Naive thymus-derived CD4-positive, alpha-beta T cell (primary cell): ENCODE measurements around the gene TKFC. TPM values are rescaled to one million over a fixed set of nuclear protein-coding genes. Genes with fewer than 3 reads are reported as not detected.

Source experiments
- ATAC-seq: fragments of 150-1000 bp; cut with Tn5 transposase; 2 replicates; pipeline ENCODE4 v1.10.0; 2021; ENCODE audit warnings: mild to moderate bottlenecking, moderate library complexity
- CTCF ChIA-PET: fragments of 350-600 bp; sonication (Branson Sonifier 250); formaldehyde crosslinking; loops from one replicate; lab custom pipeline; 2021; ENCODE audit warnings: antibody characterized with exemption; lab: Charles Lee
- POLR2A ChIA-PET: fragments of 350-600 bp; sonication (Branson Sonifier 250); formaldehyde crosslinking; loops from one replicate; lab custom pipeline; 2021; ENCODE audit warnings: antibody characterized with exemption, inconsistent platforms; lab: Charles Lee
- DNase-seq, 9 donors: peaks; one replicate each; pipeline versions ENCODE4 v3.0.0 to v3.0.0-alpha.2; 2020 to 2022; ENCODE audit warnings: mixed read lengths in 1 of 9
- H3K27ac ChIP-seq: one replicate; pipeline ENCODE4 v1.7.0; 2013; ENCODE audit warnings: mild to moderate bottlenecking, low read depth, low read length, moderate library complexity
- H3K27me3 ChIP-seq, 2 donors: one replicate each; pipeline ENCODE4 v1.7.0; 2013; ENCODE audit warnings: low read length in 2 of 2, mild to moderate bottlenecking in 2 of 2, moderate library complexity in 2 of 2; ENCODE audit not compliant: control insufficient read depth in 2 of 2, insufficient read depth in 2 of 2
- H3K36me3 ChIP-seq, 3 experiments: 1 replicate in 2 of 3; 2 replicates in 1 of 3; pipeline ENCODE4 v1.7.0; 2013; ENCODE audit warnings: low read length in 3 of 3, mild to moderate bottlenecking in 3 of 3, moderate library complexity in 1 of 3; ENCODE audit not compliant: insufficient read depth in 3 of 3, control insufficient read depth in 2 of 3
- H3K4me1 ChIP-seq, 2 donors: one replicate each; pipeline ENCODE4 v1.7.0; 2013; ENCODE audit warnings: low read length in 2 of 2, mild to moderate bottlenecking in 2 of 2, moderate library complexity in 1 of 2; ENCODE audit not compliant: control insufficient read depth in 2 of 2, insufficient read depth in 2 of 2
- H3K4me3 ChIP-seq: 2 replicates; pipeline ENCODE4 v1.7.0; 2013; ENCODE audit warnings: mild to moderate bottlenecking, low read length
- H3K9me3 ChIP-seq, 3 experiments: 1 replicate in 2 of 3; 2 replicates in 1 of 3; pipeline ENCODE4 v1.7.0; 2013; ENCODE audit warnings: low read length in 3 of 3; ENCODE audit not compliant: control insufficient read depth in 2 of 3
- H3K27ac Mint-ChIP-seq, 9 donors: one replicate each; pipeline ENCODE4 v1.8.0; 2020 to 2022; ENCODE audit warnings: mixed read lengths in 9 of 9, mild to moderate bottlenecking in 8 of 9, moderate library complexity in 5 of 9, inconsistent platforms in 2 of 9
- H3K27me3 Mint-ChIP-seq, 5 donors: one replicate each; pipeline ENCODE4 v1.8.0; 2021 to 2022; ENCODE audit warnings: mixed read lengths in 5 of 5, mild to moderate bottlenecking in 1 of 5
- H3K36me3 Mint-ChIP-seq, 5 donors: one replicate each; pipeline ENCODE4 v1.8.0; 2020 to 2022; ENCODE audit warnings: mixed read lengths in 5 of 5, mild to moderate bottlenecking in 3 of 5, inconsistent platforms in 1 of 5
- H3K4me1 Mint-ChIP-seq, 7 donors: one replicate each; pipeline ENCODE4 v1.8.0; 2020 to 2022; ENCODE audit warnings: mixed read lengths in 7 of 7, mild to moderate bottlenecking in 3 of 7, inconsistent platforms in 1 of 7
- H3K4me3 Mint-ChIP-seq, 10 donors: one replicate each; pipeline ENCODE4 v1.8.0; 2020 to 2022; ENCODE audit warnings: mild to moderate bottlenecking in 10 of 10, mixed read lengths in 10 of 10, moderate library complexity in 6 of 10, inconsistent platforms in 2 of 10
- H3K9me3 Mint-ChIP-seq, 11 donors: one replicate each; pipeline ENCODE4 v1.8.0; 2020 to 2022; ENCODE audit warnings: mixed read lengths in 11 of 11, mild to moderate bottlenecking in 4 of 11, inconsistent platforms in 1 of 11, moderate library complexity in 1 of 11
- intact Hi-C, 2 donors: fragments of 100-400 bp; cut with micrococcal nuclease; formaldehyde crosslinking; loops; one replicate each; pipeline ENCODE4 v1.15.1; 2023
- polyA plus RNA-seq, 2 donors: library from polyadenylated mRNA; unstranded; fragments of 300-500 nt; fragmentation: Illumina TruSeq; gene quantifications; one replicate each; pipeline ENCODE4 v1.2.3, GENCODE V29; 2021
- total RNA-seq, 6 experiments: library from RNA in 5 of 6; stranded (reverse) in 5 of 6; gene quantifications; 1 replicate in 5 of 6; 2 replicates in 1 of 6; pipeline ENCODE4 v1.2.3 and lab custom pipeline; 2021 to 2026

Gene TKFC
- total and polyA plus RNA-seq, 7 experiments from 2014 or later, result 24.6 to 59.9 (median 37.5) TPM

DNA sequence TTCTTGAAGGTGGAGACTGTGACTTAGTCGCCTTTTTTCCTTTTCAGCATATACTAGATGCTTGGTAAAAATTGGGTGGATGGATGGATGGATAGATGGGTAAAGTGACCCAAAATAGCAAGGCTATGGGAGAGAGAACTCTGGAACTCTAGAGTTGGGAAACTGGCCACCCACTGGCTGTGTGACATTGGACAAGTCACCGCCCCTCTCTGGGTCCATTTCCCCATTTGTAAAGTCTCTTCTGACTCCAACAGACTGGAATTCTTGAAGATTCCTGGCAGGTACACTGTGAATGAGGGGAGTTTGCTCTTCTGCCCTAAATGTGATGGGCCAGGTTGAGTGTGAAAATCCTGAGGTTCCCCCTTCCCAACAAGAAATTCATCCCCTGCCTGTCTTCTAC is 8.0 kb downstream of the TKFC start:
- no peaks in the 10 kb centered on the region for H3K9me3 Mint-ChIP-seq
- ATAC-seq, result no peak
- CTCF ChIA-PET, result no interaction called here
- H3K4me1 Mint-ChIP-seq, result peaks cover 2 to 12% (median 10%) of the 10 kb centered on the region in 7 donors
- H3K27me3 Mint-ChIP-seq, result no peaks in the 10 kb centered on the region
- H3K36me3 Mint-ChIP-seq, result peaks cover 1 to 14% (median 8%) of the 10 kb centered on the region in 5 donors
- Histone ChIP-seq H3K4me1 (peaks cover 5 to 6% of the 10 kb centered on the region in 2 donors), H3K36me3 (peaks cover 0 to 43% (median 0%) of the 10 kb centered on the region in 3 experiments), H3K4me3 (no peak overlapping the region), H3K27ac (no peak overlapping the region), H3K27me3 (no peaks in the 10 kb centered on the region), H3K9me3 (no peaks in the 10 kb centered on the region)
- no peak overlapping the region for H3K4me3 Mint-ChIP-seq
- POLR2A ChIA-PET, result no interaction called here
- intact Hi-C loops, result no loop called here
- DNase-seq, result no peak
- H3K27ac Mint-ChIP-seq, result no peak overlapping the region

- CTCF ChIA-PET, result interaction anchor here (1.0 kb wide), 1 partner anchor 45 kb away, joined by 3 read pairs; no protein-coding TSS in a partner anchor
- ATAC-seq (no peak), DNase-seq (no peak)
- no peaks in the 10 kb centered on the region for H3K9me3 ChIP-seq
- H3K4me1 Mint-ChIP-seq, result peaks cover 0 to 8% (median 4%) of the 10 kb centered on the region in 7 donors
- no peak overlapping the region for H3K27ac ChIP-seq
- no peaks in the 10 kb centered on the region for H3K4me1 ChIP-seq
- peaks cover 0 to 43% (median 0%) of the 10 kb centered on the region in 3 experiments for H3K36me3 ChIP-seq
- intact Hi-C loops, result no loop called here
- no peaks in the 10 kb centered on the region for H3K9me3 Mint-ChIP-seq
- H3K4me3 ChIP-seq, result no peak overlapping the region
- H3K27me3 Mint-ChIP-seq, result no peaks in the 10 kb centered on the region
- peaks cover 1 to 14% (median 8%) of the 10 kb centered on the region in 5 donors for H3K36me3 Mint-ChIP-seq
- no peak overlapping the region for H3K27ac Mint-ChIP-seq
- H3K4me3 Mint-ChIP-seq, result no peak overlapping the region
- no peaks in the 10 kb centered on the region for H3K27me3 ChIP-seq
- POLR2A ChIA-PET, result interaction anchor here (0.7 kb wide), 1 partner anchor 46 kb away, joined by 3 read pairs; no protein-coding TSS in a partner anchor
Observed at GRCh38 chr11:61341706-61342105, 8.7 kb downstream of the TKFC start.

- Histone ChIP-seq H3K36me3 (peaks cover 0 to 43% (median 0%) of the 10 kb centered on the region in 3 experiments), H3K4me1 (no peaks in the 10 kb centered on the region), H3K4me3 (no peak overlapping the region), H3K27ac (no peak overlapping the region), H3K27me3 (no peaks in the 10 kb centered on the region), H3K9me3 (no peaks in the 10 kb centered on the region)
- Mint-ChIP-seq H3K27me3 (no peaks in the 10 kb centered on the region), H3K27ac (no peak overlapping the region), H3K4me3 (no peak overlapping the region), H3K9me3 (no peaks in the 10 kb centered on the region), H3K36me3 (peaks cover 1 to 14% (median 8%) of the 10 kb centered on the region in 5 donors), H3K4me1 (peaks cover 0 to 5% (median 0%) of the 10 kb centered on the region in 7 donors)
- ATAC-seq, result no peak
- no peak for DNase-seq
- ChIA-PET CTCF (interaction anchor here (1.0 kb wide), 1 partner anchor 45 kb away, joined by 3 read pairs; no protein-coding TSS in a partner anchor), POLR2A (interaction anchor here (0.7 kb wide), 1 partner anchor 46 kb away, joined by 3 read pairs; no protein-coding TSS in a partner anchor)
- intact Hi-C loops, result no loop called here
Observed at GRCh38 chr11:61342207-61342803, 9.3 kb downstream of the TKFC start.

- Histone ChIP-seq H3K27me3 (no peaks in the 10 kb centered on the region), H3K9me3 (no peaks in the 10 kb centered on the region), H3K4me3 (no peak overlapping the region), H3K27ac (no peak overlapping the region), H3K36me3 (peaks cover 0 to 48% (median 4%) of the 10 kb centered on the region in 3 experiments), H3K4me1 (no peaks in the 10 kb centered on the region)
- peaks cover 0 to 5% (median 0%) of the 10 kb centered on the region in 7 donors for H3K4me1 Mint-ChIP-seq
- CTCF ChIA-PET, result no interaction called here
- intact Hi-C loops, result no loop called here
- ATAC-seq (no peak), DNase-seq (no peak)
- H3K9me3 Mint-ChIP-seq, result no peaks in the 10 kb centered on the region
- POLR2A ChIA-PET, result no interaction called here
- no peak overlapping the region for H3K27ac Mint-ChIP-seq
- H3K36me3 Mint-ChIP-seq, result peaks cover 1 to 19% (median 9%) of the 10 kb centered on the region in 5 donors
- no peaks in the 10 kb centered on the region for H3K27me3 Mint-ChIP-seq
- no peak overlapping the region for H3K4me3 Mint-ChIP-seq
Observed at GRCh38 chr11:61343792-61344745, 11.0 kb downstream of the TKFC start.

DNA sequence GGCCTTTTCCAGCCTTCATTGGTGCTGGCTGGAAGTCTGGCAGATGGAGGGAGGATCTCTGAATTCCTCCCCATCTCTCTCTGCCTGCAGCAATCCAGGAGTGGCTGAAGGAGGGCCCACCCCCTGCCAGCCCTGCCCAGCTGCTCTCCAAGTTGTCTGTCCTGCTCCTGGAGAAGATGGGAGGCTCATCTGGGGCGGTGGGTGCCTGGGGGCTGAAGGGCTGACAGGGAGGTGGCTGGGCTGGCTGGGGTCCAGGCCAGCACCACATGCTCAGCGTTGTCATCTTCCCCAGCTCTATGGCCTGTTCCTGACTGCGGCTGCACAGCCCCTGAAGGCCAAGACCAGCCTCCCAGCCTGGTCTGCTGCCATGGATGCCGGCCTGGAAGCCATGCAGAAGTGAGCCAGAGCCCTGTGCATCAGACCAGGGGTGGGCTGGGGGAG is 12.2 kb downstream of the TKFC start:
- Mint-ChIP-seq H3K27ac (no peak overlapping the region), H3K36me3 (peaks cover 1 to 22% (median 10%) of the 10 kb centered on the region in 5 donors), H3K27me3 (no peaks in the 10 kb centered on the region), H3K4me3 (no peak overlapping the region), H3K4me1 (peaks cover 0 to 10% (median 0%) of the 10 kb centered on the region in 7 donors), H3K9me3 (no peaks in the 10 kb centered on the region)
- peaks cover 0 to 59% (median 5%) of the 10 kb centered on the region in 3 experiments for H3K36me3 ChIP-seq
- H3K9me3 ChIP-seq, result no peaks in the 10 kb centered on the region
- no peak overlapping the region for H3K4me3 ChIP-seq
- no peak overlapping the region for H3K27ac ChIP-seq
- DNase-seq (no peak), ATAC-seq (no peak)
- no peaks in the 10 kb centered on the region for H3K4me1 ChIP-seq
- intact Hi-C loops, result no loop called here
- no peaks in the 10 kb centered on the region for H3K27me3 ChIP-seq
- CTCF ChIA-PET, result no interaction called here
- POLR2A ChIA-PET, result no interaction called here

- H3K4me1 ChIP-seq, result no peaks in the 10 kb centered on the region
- no peaks in the 10 kb centered on the region for H3K27me3 ChIP-seq
- ATAC-seq, result no peak
- H3K27ac ChIP-seq, result no peak overlapping the region
- peak overlapping the region in 6 of 9 donors; percentile 19 to 73 (median 48) for H3K27ac Mint-ChIP-seq
- ChIA-PET CTCF (interaction anchor here (0.7 kb wide), 1 partner anchor 1075 kb away, joined by 3 read pairs; no protein-coding TSS in a partner anchor), POLR2A (no interaction called here)
- no peaks in the 10 kb centered on the region for H3K9me3 Mint-ChIP-seq
- intact Hi-C loops, result no loop called here
- H3K4me1 Mint-ChIP-seq, result peaks cover 0 to 5% (median 0%) of the 10 kb centered on the region in 7 donors
- no peak overlapping the region for H3K4me3 Mint-ChIP-seq
- H3K9me3 ChIP-seq, result no peaks in the 10 kb centered on the region
- H3K4me3 ChIP-seq, result no peak overlapping the region
- no peak for DNase-seq
- peaks cover 0 to 61% (median 5%) of the 10 kb centered on the region in 3 experiments for H3K36me3 ChIP-seq
- peaks cover 1 to 23% (median 4%) of the 10 kb centered on the region in 5 donors for H3K36me3 Mint-ChIP-seq
- no peaks in the 10 kb centered on the region for H3K27me3 Mint-ChIP-seq
Observed at GRCh38 chr11:61345954-61346843, 13.2 kb downstream of the TKFC start.
